ENCODE results near the gene NOD1.

NOD1 gene

GRCh38 chr7:30514177-30514576 is 35.6 kb upstream of the NOD1 start:
- no peak overlapping the region for H2BK15ac ChIP-seq (ENCODE audit: low read length)
- H3K23ac ChIP-seq (ENCODE audit: low read depth, low read length, poor library complexity) = no peak overlapping the region
- no peak overlapping the region for H3K4me2 ChIP-seq (ENCODE audit: insufficient read depth, low read length, poor library complexity, severe bottlenecking)
- no peak overlapping the region for H3K14ac ChIP-seq (ENCODE audit: low read length)
- no peak overlapping the region for H3K9ac ChIP-seq (ENCODE audit: low read depth, low read length, poor library complexity)
- no peak overlapping the region for H2AK5ac ChIP-seq (ENCODE audit: low read depth, low read length)
- no peaks in the 10 kb centered on the region for H3K27me3 ChIP-seq (ENCODE audit: control insufficient read depth in 3 of 3, insufficient read depth in 3 of 3, low read depth in 1 of 3, low read length in 3 of 3)
- no peaks in the 10 kb centered on the region for H3K36me3 ChIP-seq (replicated peaks in 1 of 2; ENCODE audit: control insufficient read depth in 2 of 2, insufficient read depth in 2 of 2, low read length in 2 of 2)
- no peak overlapping the region for H3K18ac ChIP-seq (ENCODE audit: low read length)
- H2AFZ ChIP-seq (ENCODE audit: low read length) = no peak overlapping the region
- no peak for DNase-seq (ENCODE audit: low spot score)
- H3K27ac ChIP-seq (replicated peaks; ENCODE audit: low read length) = no peak overlapping the region
- H4K91ac ChIP-seq (ENCODE audit: low read depth, low read length, poor library complexity) = no peak overlapping the region
- no peaks in the 10 kb centered on the region for H3K79me1 ChIP-seq (ENCODE audit: low read depth, low read length)
- H2BK120ac ChIP-seq (ENCODE audit: low read depth, low read length) = no peak overlapping the region
- no peak overlapping the region for H3K4ac ChIP-seq (ENCODE audit: low read length)
- no peak overlapping the region for H3K4me3 ChIP-seq (ENCODE audit: low read length in 2 of 2)
- H2BK12ac ChIP-seq (ENCODE audit: low read length) = no peak overlapping the region
- H2BK5ac ChIP-seq (ENCODE audit: low read length) = no peak overlapping the region
- no CpG with 5 or more reads among the region's 3 CpGs for WGBS, 2 donors (ENCODE audit: extremely low coverage in 2 of 2, insufficient read length in 2 of 2, insufficient replicate concordance in 1 of 2)
- no peaks in the 10 kb centered on the region for H3K9me3 ChIP-seq (replicated peaks in 1 of 2; ENCODE audit: control insufficient read depth in 2 of 2, insufficient read depth in 1 of 2, low read depth in 1 of 2, low read length in 2 of 2)
- no peaks in the 10 kb centered on the region for H3K4me1 ChIP-seq (ENCODE audit: control insufficient read depth in 2 of 2, insufficient read depth in 1 of 2, low read depth in 1 of 2, low read length in 2 of 2)
- H4K8ac ChIP-seq (ENCODE audit: low read depth, low read length) = no peak overlapping the region

GRCh38 chr7:30513762-30514161 is 35.2 kb upstream of the NOD1 start:
- no peak overlapping the region for H2BK5ac ChIP-seq (ENCODE audit: low read length)
- no peaks in the 10 kb centered on the region for H3K9me3 ChIP-seq (replicated peaks in 1 of 2; ENCODE audit: control insufficient read depth in 2 of 2, insufficient read depth in 1 of 2, low read depth in 1 of 2, low read length in 2 of 2)
- H3K27ac ChIP-seq (replicated peaks; ENCODE audit: low read length) = no peak overlapping the region
- H2BK15ac ChIP-seq (ENCODE audit: low read length) = no peak overlapping the region
- WGBS, 2 donors (ENCODE audit: extremely low coverage in 2 of 2, insufficient read length in 2 of 2, insufficient replicate concordance in 1 of 2) = no CpG with 5 or more reads among the region's 2 CpGs
- H3K14ac ChIP-seq (ENCODE audit: low read length) = no peak overlapping the region
- no peak overlapping the region for H4K91ac ChIP-seq (ENCODE audit: low read depth, low read length, poor library complexity)
- DNase-seq (ENCODE audit: low spot score) = no peak
- H2BK12ac ChIP-seq (ENCODE audit: low read length) = no peak overlapping the region
- H3K79me1 ChIP-seq (ENCODE audit: low read depth, low read length) = no peaks in the 10 kb centered on the region
- no peak overlapping the region for H2AK5ac ChIP-seq (ENCODE audit: low read depth, low read length)
- H3K9ac ChIP-seq (ENCODE audit: low read depth, low read length, poor library complexity) = no peak overlapping the region
- H3K4me2 ChIP-seq (ENCODE audit: insufficient read depth, low read length, poor library complexity, severe bottlenecking) = no peak overlapping the region
- H2BK120ac ChIP-seq (ENCODE audit: low read depth, low read length) = no peak overlapping the region
- H3K27me3 ChIP-seq (ENCODE audit: control insufficient read depth in 3 of 3, insufficient read depth in 3 of 3, low read depth in 1 of 3, low read length in 3 of 3) = no peaks in the 10 kb centered on the region
- no peak overlapping the region for H4K8ac ChIP-seq (ENCODE audit: low read depth, low read length)
- H3K4ac ChIP-seq (ENCODE audit: low read length) = no peak overlapping the region
- H3K4me1 ChIP-seq (ENCODE audit: control insufficient read depth in 2 of 2, insufficient read depth in 1 of 2, low read depth in 1 of 2, low read length in 2 of 2) = no peaks in the 10 kb centered on the region
- H3K23ac ChIP-seq (ENCODE audit: low read depth, low read length, poor library complexity) = no peak overlapping the region
- no peak overlapping the region for H3K18ac ChIP-seq (ENCODE audit: low read length)
- no peak overlapping the region for H3K4me3 ChIP-seq (ENCODE audit: low read length in 2 of 2)
- H3K36me3 ChIP-seq (replicated peaks in 1 of 2; ENCODE audit: control insufficient read depth in 2 of 2, insufficient read depth in 2 of 2, low read length in 2 of 2) = no peaks in the 10 kb centered on the region
- no peak overlapping the region for H2AFZ ChIP-seq (ENCODE audit: low read length)

GRCh38 chr7:30511973-30512662 is 33.5 kb upstream of the NOD1 start:
- Histone ChIP-seq H3K4me3 (ENCODE audit: low read length in 2 of 2) (no peak overlapping the region), H2BK5ac (ENCODE audit: low read length) (no peak overlapping the region), H3K4me1 (ENCODE audit: control insufficient read depth in 2 of 2, insufficient read depth in 1 of 2, low read depth in 1 of 2, low read length in 2 of 2) (no peaks in the 10 kb centered on the region), H2BK120ac (ENCODE audit: low read depth, low read length) (no peak overlapping the region), H3K9ac (ENCODE audit: low read depth, low read length, poor library complexity) (no peak overlapping the region), H3K27me3 (ENCODE audit: control insufficient read depth in 3 of 3, insufficient read depth in 3 of 3, low read depth in 1 of 3, low read length in 3 of 3) (no peaks in the 10 kb centered on the region), H3K4me2 (ENCODE audit: insufficient read depth, low read length, poor library complexity, severe bottlenecking) (no peak overlapping the region), H3K18ac (ENCODE audit: low read length) (no peak overlapping the region), H3K79me1 (ENCODE audit: low read depth, low read length) (no peaks in the 10 kb centered on the region), H2AFZ (ENCODE audit: low read length) (no peak overlapping the region), H2AK5ac (ENCODE audit: low read depth, low read length) (no peak overlapping the region), H3K23ac (ENCODE audit: low read depth, low read length, poor library complexity) (no peak overlapping the region), H2BK15ac (ENCODE audit: low read length) (no peak overlapping the region), H3K27ac (replicated peaks; ENCODE audit: low read length) (no peak overlapping the region), H4K8ac (ENCODE audit: low read depth, low read length) (no peak overlapping the region), H3K4ac (ENCODE audit: low read length) (no peak overlapping the region), H2BK12ac (ENCODE audit: low read length) (no peak overlapping the region), H3K14ac (ENCODE audit: low read length) (no peak overlapping the region), H4K91ac (ENCODE audit: low read depth, low read length, poor library complexity) (no peak overlapping the region), H3K9me3 (replicated peaks in 1 of 2; ENCODE audit: control insufficient read depth in 2 of 2, insufficient read depth in 1 of 2, low read depth in 1 of 2, low read length in 2 of 2) (no peaks in the 10 kb centered on the region), H3K36me3 (replicated peaks in 1 of 2; ENCODE audit: control insufficient read depth in 2 of 2, insufficient read depth in 2 of 2, low read length in 2 of 2) (no peaks in the 10 kb centered on the region)
- no peak for DNase-seq (ENCODE audit: low spot score)
- no CpG with 5 or more reads among the region's 1 CpG for WGBS, 2 donors (ENCODE audit: extremely low coverage in 2 of 2, insufficient read length in 2 of 2, insufficient replicate concordance in 1 of 2)

GRCh38 chr7:30511494-30511893 is 32.9 kb upstream of the NOD1 start:
- Histone ChIP-seq H3K23ac (ENCODE audit: low read depth, low read length, poor library complexity) (no peak overlapping the region), H3K9me3 (replicated peaks in 1 of 2; ENCODE audit: control insufficient read depth in 2 of 2, insufficient read depth in 1 of 2, low read depth in 1 of 2, low read length in 2 of 2) (no peaks in the 10 kb centered on the region), H2AFZ (ENCODE audit: low read length) (no peak overlapping the region), H3K9ac (ENCODE audit: low read depth, low read length, poor library complexity) (no peak overlapping the region), H3K79me1 (ENCODE audit: low read depth, low read length) (no peaks in the 10 kb centered on the region), H3K4me2 (ENCODE audit: insufficient read depth, low read length, poor library complexity, severe bottlenecking) (no peak overlapping the region), H2AK5ac (ENCODE audit: low read depth, low read length) (no peak overlapping the region), H4K91ac (ENCODE audit: low read depth, low read length, poor library complexity) (no peak overlapping the region), H3K36me3 (replicated peaks in 1 of 2; ENCODE audit: control insufficient read depth in 2 of 2, insufficient read depth in 2 of 2, low read length in 2 of 2) (no peaks in the 10 kb centered on the region), H3K18ac (ENCODE audit: low read length) (no peak overlapping the region), H2BK5ac (ENCODE audit: low read length) (no peak overlapping the region), H2BK15ac (ENCODE audit: low read length) (no peak overlapping the region), H2BK120ac (ENCODE audit: low read depth, low read length) (no peak overlapping the region), H4K8ac (ENCODE audit: low read depth, low read length) (no peak overlapping the region), H3K27ac (replicated peaks; ENCODE audit: low read length) (no peak overlapping the region), H3K4ac (ENCODE audit: low read length) (no peak overlapping the region), H3K4me1 (ENCODE audit: control insufficient read depth in 2 of 2, insufficient read depth in 1 of 2, low read depth in 1 of 2, low read length in 2 of 2) (no peaks in the 10 kb centered on the region), H3K4me3 (ENCODE audit: low read length in 2 of 2) (no peak overlapping the region), H3K14ac (ENCODE audit: low read length) (no peak overlapping the region), H3K27me3 (ENCODE audit: control insufficient read depth in 3 of 3, insufficient read depth in 3 of 3, low read depth in 1 of 3, low read length in 3 of 3) (no peaks in the 10 kb centered on the region), H2BK12ac (ENCODE audit: low read length) (no peak overlapping the region)
- no peak for DNase-seq (ENCODE audit: low spot score)
- no CpG with 5 or more reads among the region's 2 CpGs for WGBS, 2 donors (ENCODE audit: extremely low coverage in 2 of 2, insufficient read length in 2 of 2, insufficient replicate concordance in 1 of 2)
